Occipital lobe (tissue), 2 donors: ENCODE measurements around the gene SART3. TPM values are rescaled to one million over a fixed set of nuclear protein-coding genes. Genes with fewer than 3 reads are reported as not detected.
"Not testable (repeated sequence)": the region's sequence is repeated elsewhere in the genome, so short reads cannot be mapped to it uniquely, and the experiment has no call there.

Source experiments
- DNase-seq: peaks from one replicate; lab custom pipeline; 2025; lab: John Stamatoyannopoulos, UW
- total RNA-seq: library from RNA; depleted of rRNA; stranded (reverse); fragments of >200 nt; gene quantifications from one replicate; pipeline ENCODE4 v1.2.3, GENCODE V29; 2014

The SART3 gene
- total RNA-seq, 1 donor from 2014 or later, result 66.0 TPM

DNA sequence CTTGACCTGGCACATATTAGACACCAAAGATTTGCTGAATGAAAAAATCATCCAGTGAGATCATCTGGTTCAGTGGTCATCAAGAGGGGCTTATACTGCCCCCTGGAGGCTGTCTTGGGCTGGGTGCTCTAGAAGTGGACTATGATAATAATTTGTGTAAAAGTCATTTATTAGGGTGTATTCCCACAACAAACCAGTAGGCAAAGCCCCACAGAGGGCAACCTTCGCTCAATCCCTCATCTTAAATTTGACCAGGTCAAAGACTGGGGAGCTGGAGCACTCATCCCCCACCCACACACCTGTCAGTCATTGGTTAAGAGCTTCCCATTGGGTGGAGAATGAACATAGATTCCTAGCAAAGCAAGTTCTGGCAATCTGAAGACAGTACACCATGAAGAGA lies 65.9 kb downstream of the SART3 start:
- no peak for DNase-seq

DNA sequence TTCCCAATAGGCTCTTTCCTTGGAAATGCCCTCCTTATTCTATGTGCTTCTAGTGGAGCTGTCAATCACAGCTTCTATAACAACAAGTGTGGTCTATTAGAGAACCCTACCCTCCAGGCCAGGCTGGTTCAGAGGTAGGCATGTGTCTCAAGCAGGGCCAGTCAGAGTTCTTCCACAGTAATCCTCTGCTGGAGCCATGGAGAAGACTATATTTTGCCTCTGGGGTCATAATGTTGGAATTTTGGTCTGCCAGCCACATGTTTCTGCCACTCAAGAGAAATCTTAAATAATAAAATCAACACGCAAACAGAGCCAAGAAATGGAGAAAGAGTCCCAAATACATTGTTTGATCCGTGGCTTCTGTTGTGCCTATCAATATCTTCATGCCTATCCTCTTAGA lies 69.7 kb downstream of the SART3 start:
- DNase-seq, result no peak

DNA sequence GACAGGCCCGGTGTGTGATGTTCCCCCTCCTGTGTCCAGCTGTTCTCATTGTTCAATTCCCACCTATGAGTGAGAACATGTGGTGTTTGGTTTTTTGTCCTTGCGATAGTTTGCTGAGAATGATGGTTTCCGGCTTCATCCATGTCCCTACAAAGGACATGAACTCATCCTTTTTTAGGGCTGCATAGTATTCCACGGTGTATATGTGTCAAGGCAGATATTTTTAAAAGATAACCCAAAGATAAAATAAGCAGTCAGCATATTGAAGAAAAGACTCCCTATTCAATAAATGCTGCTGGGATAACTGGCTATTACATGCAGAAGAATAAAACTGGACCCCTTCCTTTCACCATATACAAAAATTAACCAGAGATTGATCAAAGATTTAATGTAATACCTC lies 73.9 kb downstream of the SART3 start:
- DNase-seq, result not testable (repeated sequence)

DNA sequence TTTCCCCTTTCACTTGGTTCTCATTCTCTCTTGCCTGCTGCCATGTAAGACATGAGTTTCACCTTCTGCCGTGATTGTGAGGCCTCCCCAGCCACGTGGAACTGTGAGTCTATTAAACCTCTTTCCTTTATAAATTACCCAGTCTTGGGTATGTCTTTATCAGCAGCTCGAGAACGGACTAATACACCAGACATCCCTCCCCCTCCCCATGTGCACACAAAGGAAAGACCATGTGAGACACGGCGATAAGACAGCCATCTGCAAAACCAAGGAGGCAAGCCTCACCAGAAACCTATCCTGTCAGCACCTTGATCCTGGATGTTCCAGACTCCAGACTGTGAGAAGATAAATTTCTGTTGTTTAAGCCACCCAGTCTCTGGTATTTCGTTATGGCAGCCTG lies 75.6 kb downstream of the SART3 start:
- not testable (repeated sequence) for DNase-seq

DNA sequence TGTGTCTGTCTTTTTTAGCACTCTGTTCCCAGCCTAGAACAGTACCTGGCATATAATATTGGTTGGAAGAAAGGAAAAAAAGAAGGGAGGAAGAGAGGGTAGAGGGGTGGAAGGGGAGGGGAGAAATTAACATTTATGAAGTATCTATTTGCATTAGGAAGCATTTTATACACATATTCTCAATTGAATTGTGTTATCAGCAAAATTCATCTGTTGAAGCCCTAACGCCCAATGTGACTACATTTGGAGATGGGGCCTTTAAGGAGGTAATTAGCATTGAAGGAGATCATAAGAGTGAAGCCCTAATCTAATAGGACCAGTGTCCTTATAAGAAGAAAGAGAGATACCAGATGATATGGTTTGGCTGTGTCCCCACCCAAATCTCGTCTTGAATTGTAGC lies 76.1 kb downstream of the SART3 start:
- no peak for DNase-seq

DNA sequence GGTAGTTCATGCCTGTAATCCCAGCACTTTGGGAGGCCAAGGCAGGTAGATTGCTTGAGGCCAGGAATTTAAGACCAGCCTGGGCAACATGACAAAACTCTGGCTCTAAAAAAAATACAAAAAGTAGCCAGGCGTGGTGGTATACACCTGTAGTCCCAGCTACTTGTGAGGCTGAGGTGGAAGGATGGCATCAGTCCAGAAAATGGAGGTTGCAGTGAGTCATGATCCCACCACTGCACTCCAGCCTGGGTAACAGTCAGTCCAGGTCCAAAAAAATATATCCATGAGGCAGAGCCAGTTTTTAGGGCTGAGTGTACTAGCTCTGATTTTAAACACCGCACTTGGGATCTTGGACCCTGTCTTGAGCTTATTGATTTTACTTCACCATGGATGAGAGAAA lies 76.5 kb downstream of the SART3 start:
- DNase-seq, result no peak

DNA sequence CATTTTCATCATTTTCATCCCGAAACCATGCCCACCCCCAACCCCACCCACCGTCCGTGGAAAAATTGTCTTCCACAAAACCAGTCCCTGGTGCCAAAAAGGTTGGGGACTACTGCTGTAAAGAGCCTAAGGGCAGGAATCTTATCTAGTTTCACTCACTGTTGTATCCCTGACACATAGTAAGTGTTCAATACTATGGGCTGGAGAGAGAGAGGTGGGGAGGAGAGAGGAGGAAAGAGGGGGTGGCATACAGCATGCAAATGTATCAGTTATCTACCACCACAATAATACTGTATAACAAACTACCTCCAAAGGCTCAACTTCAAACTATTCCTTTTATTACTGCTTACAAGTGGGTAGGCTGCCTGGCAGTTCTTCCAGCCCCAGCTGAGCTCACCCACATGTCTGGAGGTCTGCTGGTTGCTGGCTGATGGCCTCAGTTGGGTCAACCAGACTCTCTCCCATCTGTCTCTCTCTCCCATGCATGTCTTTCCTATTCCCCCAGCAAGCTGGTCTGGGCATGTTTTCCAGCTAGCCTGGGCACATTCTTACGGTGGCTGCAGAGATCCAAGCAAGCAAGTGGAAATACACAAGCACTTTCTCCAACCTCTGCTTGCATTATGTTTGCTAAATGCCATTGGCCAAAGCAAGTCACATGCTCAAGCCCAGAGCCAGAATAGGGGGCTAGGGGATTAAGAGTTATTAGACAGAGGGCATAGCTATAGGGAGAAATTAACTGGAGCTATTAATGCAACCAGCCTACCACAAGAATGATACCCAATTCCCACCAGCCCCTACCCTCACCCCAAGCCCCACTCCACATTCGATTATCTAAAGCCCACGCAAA lies 77.5 kb downstream of the SART3 start:
- no peak for DNase-seq

DNA sequence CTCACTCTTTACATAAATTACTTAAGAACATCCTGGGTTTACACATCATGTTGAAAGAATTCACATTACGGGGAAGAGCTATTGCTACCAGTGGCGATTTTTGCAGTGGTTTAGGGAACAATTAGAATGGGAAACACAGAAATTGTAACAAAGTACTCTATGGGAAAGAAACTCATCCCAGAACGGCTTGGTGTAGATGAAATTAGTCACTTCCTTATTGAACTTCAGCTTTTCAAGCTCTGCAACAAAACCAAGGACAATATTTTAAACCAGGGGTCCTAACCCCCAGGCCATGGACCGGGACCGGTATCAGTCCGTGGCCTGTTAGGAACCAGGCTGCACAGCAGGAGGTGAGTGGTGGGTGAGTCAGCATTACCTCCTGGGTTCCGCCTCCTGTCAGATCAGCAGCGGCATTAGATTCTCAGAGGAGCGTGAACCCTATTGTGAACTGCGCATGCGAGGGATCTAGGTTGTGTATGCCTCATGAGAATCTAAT lies 78.2 kb downstream of the SART3 start:
- no peak for DNase-seq

DNA sequence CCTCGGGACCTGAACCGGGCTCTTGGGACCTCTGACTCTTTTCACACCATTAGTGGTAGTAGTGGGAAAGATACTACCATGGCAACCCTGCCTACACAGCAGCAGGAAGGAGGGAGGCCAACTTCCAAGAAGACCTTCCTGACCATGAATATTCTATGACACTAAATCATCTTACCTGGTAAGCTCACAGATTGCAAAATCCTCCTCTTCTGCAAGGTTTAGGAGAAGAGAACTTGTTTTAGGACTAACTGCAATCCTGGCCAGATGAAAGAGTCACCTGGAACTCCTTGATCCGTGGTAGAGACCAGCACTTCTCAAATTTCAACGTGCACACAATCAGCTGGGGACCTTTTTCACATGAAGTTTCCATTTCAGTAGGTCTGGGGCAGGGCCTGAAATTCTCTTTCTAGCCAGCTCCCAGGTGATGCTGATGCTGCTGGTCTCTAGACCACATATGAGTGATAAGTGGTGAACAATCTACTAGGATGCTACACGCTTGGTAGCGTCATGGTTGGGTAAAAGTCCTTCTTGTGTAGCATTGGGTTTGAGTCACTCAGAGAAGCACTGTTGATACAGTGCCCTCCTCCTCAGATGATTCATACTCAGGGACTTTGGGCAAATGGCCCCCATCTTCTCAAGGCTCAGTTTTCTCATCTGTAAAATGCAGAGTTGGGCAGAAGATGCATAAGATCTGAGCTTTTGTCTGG lies 81.5 kb downstream of the SART3 start:
- DNase-seq, result no peak

DNA sequence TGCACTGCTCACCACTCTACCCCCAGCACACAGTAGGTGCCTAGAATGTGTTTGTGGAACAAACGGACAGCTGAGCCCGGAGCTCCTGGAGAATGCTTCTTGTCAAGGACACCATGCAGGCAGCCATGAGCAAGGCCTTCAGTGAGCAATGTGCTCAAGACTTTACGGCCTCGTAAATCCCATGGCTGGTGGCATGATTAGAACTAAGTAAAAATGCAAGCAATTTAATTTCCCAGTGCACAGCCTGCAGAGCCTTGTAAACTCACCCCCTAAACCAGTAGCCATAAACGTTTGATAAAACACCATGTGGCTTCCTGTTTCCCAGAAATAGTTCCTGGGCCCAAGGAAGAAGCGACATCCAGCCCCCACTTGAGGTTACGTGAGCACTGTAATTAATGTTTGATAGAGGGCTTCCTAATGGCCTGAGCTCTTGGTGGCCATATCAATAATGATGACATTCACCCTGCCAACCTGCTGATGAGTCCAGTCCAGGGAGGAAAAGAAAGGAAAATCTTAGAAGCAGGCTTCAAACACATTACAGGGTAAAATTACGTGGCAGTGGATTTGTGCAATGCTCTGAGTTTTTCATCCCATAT lies 82.3 kb downstream of the SART3 start:
- no peak for DNase-seq

DNA sequence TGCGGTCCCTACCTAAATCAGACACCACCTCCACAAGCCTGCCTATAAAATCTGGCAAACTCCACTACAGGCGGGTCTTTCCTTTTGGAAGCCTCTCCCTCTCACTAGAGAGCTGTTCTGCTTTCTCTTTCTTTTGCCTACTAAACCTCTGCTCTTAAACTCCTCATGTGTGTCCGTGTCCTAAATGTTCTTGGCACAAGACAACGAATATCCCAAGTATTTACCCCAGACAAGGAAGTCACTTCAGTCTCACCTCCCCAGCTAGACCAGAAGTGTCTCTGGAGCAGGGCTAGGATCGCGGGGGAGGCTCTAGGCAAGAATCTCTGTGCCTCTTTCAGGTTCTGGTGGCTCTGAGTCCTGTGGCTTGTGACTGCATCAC lies 83.1 kb downstream of the SART3 start:
- no peak for DNase-seq

DNA sequence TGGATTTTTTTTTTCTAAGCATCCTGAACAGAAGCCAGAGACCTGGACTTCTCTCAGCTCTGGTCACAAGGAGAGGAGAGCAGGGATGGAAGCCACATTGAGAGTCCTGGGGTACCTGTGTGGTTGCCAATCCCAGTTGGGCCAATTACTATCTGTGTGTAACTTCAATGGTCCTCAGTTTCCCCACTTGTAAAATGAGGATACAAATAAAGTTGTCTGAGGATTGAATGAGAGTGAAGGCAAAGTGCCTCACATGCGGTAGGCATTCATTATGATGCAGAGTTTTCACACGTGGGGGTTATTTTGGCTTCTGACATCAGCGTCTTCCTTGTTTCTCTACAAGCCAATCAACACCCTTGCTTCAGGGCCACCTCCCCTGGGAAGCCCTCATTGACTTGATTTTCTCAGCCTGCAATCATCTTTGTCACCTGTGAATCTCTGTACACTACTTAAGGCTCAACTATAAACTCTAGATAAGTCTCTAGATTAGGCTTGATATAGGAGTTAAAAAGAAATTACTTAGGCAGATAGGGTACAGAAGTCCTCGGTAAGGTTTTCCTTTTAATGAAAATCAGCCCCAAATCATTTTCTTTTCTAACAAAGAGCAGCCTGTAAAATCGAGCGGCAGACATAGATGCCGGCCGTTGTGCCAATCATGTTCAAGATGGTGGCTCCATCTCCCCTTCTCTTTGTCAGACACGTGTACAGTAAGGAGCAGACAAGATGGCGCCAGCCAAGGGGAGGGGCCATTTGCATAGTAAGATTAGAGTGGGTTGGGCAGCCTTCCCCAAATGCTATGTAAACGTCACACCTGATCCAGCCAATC lies 83.7 kb downstream of the SART3 start:
- no peak for DNase-seq

DNA sequence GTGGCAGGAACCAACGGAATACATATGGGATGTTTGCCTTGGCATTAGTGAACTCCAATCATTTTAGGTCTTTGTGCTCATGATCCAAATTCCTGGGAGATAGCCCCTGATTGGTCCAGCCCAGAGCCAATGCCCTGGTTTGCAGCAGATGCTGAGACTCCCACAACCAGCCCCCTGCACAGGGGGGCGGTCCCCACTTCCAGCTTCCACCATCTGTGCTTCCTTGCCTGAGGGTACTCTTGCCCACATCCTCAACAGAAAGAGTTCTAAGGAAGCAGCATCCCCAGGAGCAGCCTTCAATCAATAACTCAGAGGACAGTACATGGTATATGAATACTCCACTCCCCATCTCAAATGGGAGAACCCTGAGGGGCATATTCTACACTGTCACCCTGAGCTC lies 85.6 kb downstream of the SART3 start:
- DNase-seq, result no peak

DNA sequence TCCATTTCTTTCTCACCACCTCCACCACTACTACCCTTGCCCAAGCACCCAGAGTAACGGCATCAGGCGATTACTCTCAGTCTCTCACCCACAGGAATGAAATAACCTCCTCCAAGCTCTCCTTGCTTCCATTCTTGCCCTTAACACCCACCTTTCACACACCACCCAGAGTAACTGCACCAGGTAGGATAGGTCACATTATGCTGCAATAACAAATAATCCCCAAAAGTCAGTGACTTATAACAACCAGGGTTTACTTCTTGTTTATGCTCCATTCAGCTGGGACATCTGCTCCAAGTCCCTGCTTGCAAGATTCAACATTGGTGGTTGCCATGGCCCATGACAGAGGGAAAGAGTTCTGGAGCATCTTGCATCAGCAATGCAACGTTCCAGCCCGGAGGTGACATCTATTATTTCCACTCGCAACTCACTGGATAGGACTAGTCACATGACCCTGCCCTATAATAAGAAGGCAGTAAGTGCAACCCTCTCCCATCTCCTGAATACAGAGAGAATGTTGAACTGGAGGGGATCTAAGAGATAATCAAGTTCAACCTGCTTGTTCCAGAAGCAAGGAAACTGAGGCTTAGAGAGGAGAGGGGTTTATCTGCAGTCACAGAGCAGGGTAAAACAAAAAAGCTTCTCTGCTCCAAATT lies 87.4 kb downstream of the SART3 start:
- no peak for DNase-seq

Other genes starting within 250 kb of the SART3 start
- 1.7 TPM for gene CMKLR1, start 221.9 kb downstream of the SART3 start, total RNA-seq
- 5.0 TPM for gene FICD, start 45.9 kb downstream of the SART3 start, total RNA-seq
- 36.2 TPM for gene ISCU, start 1.4 kb upstream of the SART3 start, total RNA-seq
- gene TMEM119, start 36.9 kb upstream of the SART3 start, total RNA-seq, result 2.2 TPM
- gene SELPLG, start 72.7 kb upstream of the SART3 start, total RNA-seq, result 2.0 TPM
- gene CORO1C, start 170.3 kb upstream of the SART3 start, total RNA-seq, result 166 TPM